Activated CD4-positive, alpha-beta T cell treated with anti-CD3 and anti-CD28 coated beads, Interleukin-2, amount 50 U/mL, for 1 hour (primary cell): ENCODE measurements around the gene C22orf31.

Experiments used
- DNase-seq: peaks from one replicate; pipeline ENCODE4 v3.0.0-alpha.2; 2020

Gene C22orf31

DNA sequence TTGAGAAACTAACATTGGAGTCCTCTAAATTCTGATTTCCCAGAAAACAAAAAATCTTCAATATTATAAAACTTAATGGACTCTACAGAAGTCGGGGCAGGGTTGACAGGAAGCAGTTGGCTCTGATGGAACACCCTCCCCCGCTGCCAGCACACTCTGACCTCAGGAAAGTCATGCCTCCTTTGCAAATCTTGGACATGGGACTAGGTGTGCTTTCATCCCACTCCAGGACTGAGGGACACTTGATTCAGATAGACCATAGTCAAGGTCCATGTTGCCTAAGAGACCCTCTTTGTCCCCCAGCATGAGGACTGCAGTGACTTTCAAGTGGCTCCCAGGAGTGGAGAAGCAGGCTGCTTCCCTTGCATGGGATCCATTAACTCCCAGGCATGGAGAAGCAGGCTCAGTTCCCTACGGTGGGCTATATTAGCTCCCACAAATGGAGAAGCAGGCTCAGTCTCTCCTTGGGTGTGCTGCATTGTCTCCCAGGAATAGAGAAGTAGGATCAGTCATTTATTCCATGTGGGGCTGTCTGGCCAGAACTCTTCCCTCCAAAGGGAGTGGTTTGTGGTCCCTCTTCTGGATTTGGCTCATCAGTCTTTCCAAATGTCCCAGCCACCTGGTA, 38.3 kb downstream of the C22orf31 start:
- no peak for DNase-seq

DNA sequence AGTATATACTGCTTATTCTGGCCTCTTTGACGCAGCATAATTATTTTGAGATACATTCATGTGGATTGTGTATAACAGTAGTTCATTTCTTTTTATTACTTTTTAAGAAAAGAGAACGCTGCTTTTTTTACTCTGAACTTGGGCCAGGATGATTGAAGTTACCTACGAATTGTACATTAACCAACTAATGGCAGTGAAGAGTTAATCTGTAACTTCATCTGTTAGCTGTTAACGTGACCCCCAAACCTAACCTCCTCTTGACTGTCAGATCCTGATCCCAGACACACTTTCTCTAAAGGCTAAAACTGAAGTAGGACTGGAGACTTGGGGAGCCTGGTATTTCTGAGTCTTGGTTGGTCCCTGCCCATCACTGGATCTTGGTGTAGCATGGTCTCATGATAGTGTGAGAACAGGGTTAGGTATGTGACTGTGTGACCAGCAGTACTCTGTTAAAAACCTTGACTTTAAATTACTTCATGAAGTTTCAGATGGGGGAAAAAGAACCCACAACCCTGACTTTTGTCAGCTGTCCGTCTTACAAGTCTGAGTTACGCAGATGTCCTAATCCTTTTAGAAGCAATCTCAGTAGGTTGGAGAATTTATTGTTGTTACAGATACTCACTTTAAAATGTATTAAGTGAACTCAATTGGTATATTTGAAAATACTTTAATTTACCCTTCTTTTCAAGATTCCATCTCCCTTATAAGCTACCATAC, 39.4 kb downstream of the C22orf31 start:
- DNase-seq: no peak

DNA sequence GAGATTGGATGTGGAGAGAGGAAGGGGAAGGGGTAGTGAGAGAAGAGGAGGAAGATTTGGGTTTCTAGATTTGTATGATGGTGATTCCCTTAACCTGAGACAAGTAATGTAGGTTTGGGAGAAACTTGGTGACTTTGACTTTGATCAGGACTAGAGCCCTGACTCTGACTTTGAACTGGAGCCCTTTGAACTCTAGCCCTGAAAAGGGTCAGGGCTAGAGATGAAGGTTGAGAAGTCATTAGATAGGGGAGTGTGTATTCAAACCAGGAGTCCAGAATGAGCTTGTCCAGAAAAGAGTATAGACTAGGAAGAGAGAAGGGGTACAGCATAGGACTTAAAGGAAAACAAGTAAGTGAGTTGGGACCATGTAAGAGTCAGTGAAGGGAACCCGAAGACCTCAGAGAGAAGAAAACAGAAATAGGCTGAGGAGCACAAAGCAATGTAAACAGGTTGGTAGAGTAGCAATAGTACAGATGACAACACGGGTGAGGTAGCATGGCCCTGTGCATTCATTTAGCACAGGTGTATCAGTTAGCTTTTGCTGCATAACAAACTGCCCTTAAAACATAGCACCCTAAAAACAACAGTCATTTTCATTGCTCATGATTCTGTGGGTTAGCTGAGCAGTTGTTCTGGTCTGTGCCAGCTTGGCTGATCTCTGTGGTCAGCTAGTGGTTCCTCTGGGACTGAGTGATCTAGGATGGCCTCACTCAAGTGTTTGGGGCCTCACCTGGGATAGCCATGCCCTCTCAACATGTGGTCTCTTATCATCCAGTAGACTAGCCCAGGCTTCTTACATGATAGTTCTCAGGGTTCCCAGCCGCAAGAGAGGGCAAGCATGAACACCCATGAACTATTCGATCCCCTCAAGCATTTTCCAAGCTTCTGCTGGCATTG, 43.1 kb downstream of the C22orf31 start:
- no peak for DNase-seq

DNA sequence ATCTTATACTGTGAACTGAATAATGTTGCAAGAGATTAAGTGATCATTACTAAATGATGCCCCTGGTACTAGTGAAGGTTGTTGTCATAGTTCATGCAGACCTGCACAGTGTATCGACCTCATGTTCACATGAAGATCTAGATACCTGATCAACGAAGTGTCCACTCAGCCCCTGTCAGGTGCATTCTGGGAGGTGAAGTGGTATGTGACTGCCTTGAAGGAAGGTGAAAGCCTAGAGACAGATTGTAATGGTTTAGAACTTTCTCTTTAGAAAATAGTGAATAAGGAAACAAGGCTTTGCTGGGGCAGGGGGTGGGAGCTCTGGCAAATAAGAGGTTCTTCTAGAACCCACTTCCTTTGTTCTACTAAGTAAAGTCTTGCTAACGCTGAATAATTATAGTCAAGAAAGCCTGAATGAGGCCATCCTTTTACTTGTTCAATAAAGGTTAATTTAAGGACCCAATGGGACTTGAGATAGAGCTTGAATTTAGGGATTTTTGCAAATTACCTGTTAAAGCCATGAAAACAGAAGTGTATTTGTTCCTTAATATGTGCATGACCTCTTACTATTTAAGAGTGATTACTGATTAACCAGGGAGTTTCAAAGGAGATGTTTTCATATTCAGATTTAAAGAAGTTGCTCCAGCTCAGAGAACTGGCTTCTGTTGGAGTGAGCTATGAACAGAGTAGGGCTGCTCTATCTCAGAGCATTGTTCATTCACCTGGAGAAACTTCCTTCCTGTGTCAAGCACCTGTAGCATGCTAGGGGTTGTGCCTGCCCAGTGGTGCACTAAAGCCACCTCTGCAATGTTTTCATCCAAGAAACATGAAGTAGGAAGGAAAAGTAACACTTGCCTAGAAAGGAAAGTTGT, 45.3 kb downstream of the C22orf31 start:
- no peak for DNase-seq

DNA sequence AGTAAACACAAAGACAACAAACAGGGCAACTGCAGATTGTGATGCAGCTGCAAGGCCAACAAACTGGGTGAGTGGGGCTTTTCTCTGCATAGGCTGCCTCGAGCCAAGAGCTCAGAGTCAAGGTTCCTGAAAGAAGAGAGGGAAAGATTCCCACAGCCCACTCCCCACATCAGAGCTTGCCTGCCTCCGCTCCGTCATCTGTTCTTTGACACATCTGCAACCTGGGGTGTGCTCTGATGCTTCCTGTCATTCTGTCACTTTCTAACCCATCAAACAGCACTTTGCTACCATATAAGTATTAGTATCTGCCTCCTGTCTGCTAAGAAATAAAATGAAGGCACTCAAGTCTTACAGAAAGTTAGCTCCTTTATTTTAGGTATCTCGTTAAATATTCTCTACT, 46.9 kb downstream of the C22orf31 start:
- DNase-seq: no peak

DNA sequence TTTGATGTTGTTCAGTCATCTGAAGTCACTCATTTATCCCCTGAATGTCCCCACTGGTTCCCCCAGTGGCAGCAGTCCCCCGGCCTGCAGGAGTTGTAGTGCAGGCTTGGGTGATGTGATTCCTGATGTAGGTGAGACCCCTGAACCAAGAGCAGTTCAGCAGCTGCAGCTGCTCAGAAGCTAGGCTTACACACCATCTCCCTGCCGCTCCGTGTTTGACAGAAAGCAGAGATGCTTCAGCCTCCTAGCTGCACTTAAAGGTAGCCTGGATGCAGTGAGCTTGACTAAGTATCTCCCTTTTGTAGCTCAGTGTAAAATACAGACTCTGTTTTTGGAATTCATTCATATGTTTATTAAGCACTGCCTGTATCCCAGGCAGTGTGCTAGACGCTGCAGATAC, 47.3 kb downstream of the C22orf31 start:
- no peak for DNase-seq

DNA sequence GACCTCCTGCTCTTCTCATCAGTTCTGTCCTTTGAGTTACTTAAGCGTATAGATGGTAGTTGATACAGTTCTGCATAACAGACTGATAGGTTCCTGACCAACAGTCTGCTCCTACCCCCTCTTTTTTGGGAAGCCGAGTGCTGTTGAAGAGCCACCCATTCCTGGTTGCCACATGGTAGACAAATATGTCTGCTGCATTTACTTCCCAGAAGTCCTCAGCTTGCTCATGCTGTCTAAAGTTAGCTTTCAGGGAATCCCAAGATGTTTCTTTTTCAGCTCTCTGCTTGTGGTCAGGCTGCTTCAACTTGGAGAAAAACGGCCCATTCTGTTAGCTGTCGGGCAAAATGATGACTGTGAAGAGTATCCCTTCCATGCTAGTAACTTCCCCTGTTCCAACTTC, 48.7 kb downstream of the C22orf31 start:
- no peak for DNase-seq

DNA sequence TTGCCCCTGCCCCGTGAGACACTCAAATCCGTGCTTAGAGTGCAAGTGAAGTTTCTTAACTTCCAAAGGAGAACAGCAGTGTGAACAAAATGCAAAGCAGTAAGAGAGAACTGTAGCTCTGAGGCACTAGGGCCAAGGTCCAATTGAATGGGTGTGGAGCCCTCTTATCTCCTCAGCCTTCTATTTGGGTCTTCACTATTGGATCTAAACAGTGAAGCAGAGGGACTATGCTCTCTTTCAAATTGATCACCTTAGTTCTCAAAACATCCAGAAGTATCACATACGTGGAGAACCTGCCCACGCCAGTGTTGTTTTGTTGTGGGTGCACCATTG, 49.6 kb downstream of the C22orf31 start:
- no peak for DNase-seq

DNA sequence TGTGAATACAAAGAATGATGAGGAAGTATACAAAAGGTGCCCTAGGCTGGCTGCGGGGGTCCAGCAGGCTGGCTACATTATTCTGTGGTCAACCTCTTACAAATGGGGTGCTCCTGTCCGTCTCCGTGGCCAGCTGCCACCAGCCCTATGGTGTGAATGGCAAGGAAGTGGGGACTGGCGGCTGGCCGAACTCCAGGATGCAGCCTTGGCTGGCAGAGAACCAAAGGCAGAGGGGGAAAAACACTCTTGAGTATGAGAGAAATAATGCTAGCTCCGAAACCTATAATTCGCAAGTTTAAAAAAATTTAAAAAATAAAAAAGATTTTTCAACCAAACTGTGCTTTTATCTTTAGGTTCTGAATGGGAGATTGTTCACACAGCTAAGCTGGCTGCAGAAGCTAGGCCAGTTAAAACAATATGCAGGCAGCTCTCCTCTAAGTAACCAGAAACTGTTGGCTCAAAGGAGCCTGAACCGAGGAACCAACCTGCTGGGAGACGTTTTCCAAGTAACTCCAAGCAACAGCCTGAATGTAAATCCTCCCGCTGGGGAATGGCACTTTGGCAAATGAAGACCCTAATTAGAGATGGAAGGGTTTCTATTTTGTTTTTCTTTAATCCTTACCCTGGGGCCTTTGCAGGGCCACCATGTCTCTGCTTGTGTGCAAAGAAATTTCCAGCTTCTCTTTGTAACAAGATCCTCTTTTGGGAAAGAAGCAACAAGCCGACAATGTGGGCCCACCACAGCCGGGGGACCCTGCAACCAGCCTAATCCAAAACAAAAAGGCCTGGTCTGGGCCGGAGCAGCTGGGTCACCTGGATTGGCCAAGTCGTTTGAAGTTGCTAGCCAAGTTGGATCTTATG, 50.2 kb downstream of the C22orf31 start:
- no peak for DNase-seq

DNA sequence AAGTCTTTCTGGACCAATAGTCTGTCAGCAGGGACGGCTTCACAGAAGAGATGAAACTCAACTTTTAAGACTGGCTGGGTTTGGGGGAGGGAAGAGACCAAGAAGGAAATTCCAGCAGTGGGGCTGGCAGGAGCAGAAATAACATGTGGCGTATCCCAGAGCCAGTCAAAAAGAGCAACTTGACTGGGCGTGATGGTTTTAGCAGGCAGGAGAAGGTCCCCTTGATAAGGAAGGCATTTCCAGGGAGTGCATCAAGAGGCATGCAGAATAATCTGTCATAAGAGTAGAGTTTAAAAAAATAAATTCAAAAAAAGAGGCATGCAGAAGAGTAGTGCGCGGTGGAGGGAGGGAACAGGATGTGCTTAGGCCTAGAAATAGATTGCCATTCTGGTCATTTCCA, 52.5 kb downstream of the C22orf31 start:
- no peak for DNase-seq
